Activated CD8-positive, alpha-beta memory T cell treated with anti-CD3 and anti-CD28 coated beads for 36 hours (primary cell): ENCODE data around the gene ADSS1. TPM values are rescaled to one million over a fixed set of nuclear protein-coding genes. Genes with fewer than 3 reads are reported as not detected.
"Not testable (repeated sequence)": the region's sequence is repeated elsewhere in the genome, so short reads cannot be mapped to it uniquely, and the experiment has no call there.

Experiments
- CTCF ChIA-PET: fragments of 350-600 bp; sonication (Branson Sonifier 250); formaldehyde crosslinking; loops from one replicate; lab custom pipeline; 2021; ENCODE audit warnings: antibody characterized with exemption; lab: Charles Lee
- POLR2A ChIA-PET: fragments of 350-600 bp; sonication (Branson Sonifier 250); formaldehyde crosslinking; loops from one replicate; lab custom pipeline; 2021; ENCODE audit warnings: antibody characterized with exemption; lab: Charles Lee
- total RNA-seq, 2 experiments: library from RNA; stranded (reverse); gene quantifications; one replicate each; pipeline ENCODE4 v1.2.3, GENCODE V29; 2021

The ADSS1 gene
- total RNA-seq, 2 experiments from 2014 or later = 1.7 to 1.8 TPM

- POLR2A ChIA-PET = no interaction called here
- CTCF ChIA-PET = interaction anchor here (1.1 to 1.6 kb wide), 2 partner anchors 15 to 19 kb away, joined by 4 to 5 read pairs; no protein-coding TSS in a partner anchor
Observed at GRCh38 chr14:104749111-104749649, 25.2 kb downstream of the ADSS1 start.

DNA sequence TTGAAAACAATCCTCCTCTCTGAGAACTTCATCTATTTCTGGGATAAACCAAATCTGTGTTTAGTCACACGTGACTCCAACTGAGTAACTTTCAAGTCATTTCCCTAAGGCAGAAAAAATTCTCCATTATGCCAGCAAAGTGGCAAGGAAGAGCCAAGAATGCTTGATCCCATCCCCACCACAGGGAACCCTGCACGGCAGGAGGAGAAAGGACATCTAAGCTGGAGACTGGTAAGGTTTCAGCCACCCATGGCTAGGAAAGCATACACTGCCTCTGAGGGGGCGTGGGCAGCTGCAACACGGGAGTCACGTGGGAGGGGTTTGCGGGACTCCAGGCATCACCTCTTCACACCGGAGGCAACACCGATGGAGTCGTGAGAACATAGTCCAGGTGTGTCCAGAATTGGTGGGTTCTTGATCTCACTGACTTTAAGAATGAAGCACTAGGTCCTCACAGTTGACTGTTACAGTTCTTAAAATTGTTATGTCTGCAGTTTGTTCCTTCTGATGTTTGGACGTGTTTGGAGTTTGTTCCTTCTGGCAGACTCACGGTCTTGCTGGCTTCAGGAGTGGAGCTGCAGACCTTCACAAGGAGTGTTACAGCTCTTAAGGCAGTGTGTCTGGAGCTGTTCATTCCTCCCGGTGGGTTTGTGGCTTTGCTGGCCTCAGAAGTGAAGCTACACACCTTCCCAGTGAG lies 26.2 kb downstream of the ADSS1 start:
- ChIA-PET CTCF (interaction anchor here (1.6 to 3.6 kb wide), 2 partner anchors 14 to 27 kb away, joined by 4 to 11 read pairs; partner anchors contain the start of gene ADSS1), POLR2A (no interaction called here)

- POLR2A ChIA-PET = not testable (repeated sequence)
- CTCF ChIA-PET = interaction anchor here (0.9 to 3.6 kb wide), 2 partner anchors 13 to 27 kb away, joined by 3 to 11 read pairs; partner anchors contain the start of gene ADSS1
Observed at GRCh38 chr14:104750753-104751057, 26.7 kb downstream of the ADSS1 start.

- POLR2A ChIA-PET = interaction anchor here (0.8 to 1.5 kb wide), 4 partner anchors 27 to 74 kb away, joined by 4 to 6 read pairs (median 4); partner anchors contain the start of genes ADSS1, AKT1 and ZBTB42
- CTCF ChIA-PET = interaction anchor here (0.5 to 3.6 kb wide), 16 partner anchors 12 to 729 kb away, joined by 3 to 13 read pairs (median 3); partner anchors contain the start of genes ADSS1 and AKT1
Observed at GRCh38 chr14:104751539-104752422, 27.8 kb downstream of the ADSS1 start.

- ChIA-PET CTCF (interaction anchor here (0.5 to 3.6 kb wide), 17 partner anchors 10 to 728 kb away, joined by 3 to 13 read pairs (median 3); partner anchors contain the start of genes ADSS1 and AKT1), POLR2A (interaction anchor here (0.7 to 1.5 kb wide), 5 partner anchors 28 to 74 kb away, joined by 3 to 6 read pairs (median 4); partner anchors contain the start of genes ADSS1, AKT1 and ZBTB42)
Observed at GRCh38 chr14:104752423-104752734, 28.4 kb downstream of the ADSS1 start.

GRCh38 chr14:104752735-104753527 lies 28.9 kb downstream of the ADSS1 start, which contains the start of gene SIVA1:
TSS of gene SIVA1 (plus strand) at chr14:104753147. CDS start at chr14:104753202, 55 bp downstream.
- ChIA-PET POLR2A (interaction anchor here (0.6 to 1.5 kb wide), 7 partner anchors 16 to 294 kb away, joined by 3 to 6 read pairs (median 4); partner anchors contain the start of genes ADSS1, AKT1 and ZBTB42), CTCF (interaction anchor here (0.5 to 3.6 kb wide), 18 partner anchors 10 to 728 kb away, joined by 3 to 13 read pairs (median 3); partner anchors contain the start of genes ADSS1, AKT1 and ZBTB42)

DNA sequence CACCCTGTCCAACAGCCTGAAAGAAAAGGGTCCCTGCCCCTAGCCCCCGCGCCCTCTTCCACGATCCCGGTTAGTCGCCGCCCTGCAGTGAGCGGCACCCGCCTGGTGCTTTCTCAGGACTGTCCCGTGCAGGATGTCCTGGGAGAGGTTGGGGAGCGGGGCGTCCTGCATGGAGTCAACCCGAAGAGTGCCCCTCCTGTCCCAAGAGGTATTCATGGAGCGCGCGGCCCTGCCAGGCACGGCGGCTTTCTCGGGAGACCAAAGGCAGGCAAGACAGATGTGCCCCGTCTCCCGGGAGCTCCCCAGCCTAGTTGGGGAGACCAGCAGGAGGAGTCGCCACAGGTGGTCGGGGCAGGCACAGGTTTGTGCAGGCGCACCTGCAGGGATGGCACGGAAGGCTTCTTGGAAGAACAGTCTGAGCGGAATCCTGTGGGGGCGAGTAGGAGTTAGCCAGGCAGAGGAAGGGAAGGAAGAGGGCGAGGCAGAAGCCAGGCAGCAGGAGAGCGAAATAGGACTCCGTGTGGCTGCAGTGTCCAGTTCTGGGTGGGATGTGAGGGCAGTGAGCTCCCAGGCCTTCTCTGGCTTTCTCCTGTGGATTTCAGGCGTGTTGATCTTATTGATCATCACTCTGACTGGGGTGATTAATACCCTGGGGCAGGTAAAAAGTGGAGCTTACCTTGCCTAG lies 29.6 kb downstream of the ADSS1 start:
- CTCF ChIA-PET = interaction anchor here (1.2 to 3.6 kb wide), 6 partner anchors 12 to 73 kb away, joined by 3 to 13 read pairs (median 8); partner anchors contain the start of genes ADSS1 and ZBTB42
- POLR2A ChIA-PET = interaction anchor here (0.6 to 1.0 kb wide), 4 partner anchors 14 to 293 kb away, joined by 3 to 4 read pairs (median 4); no protein-coding TSS in a partner anchor

DNA sequence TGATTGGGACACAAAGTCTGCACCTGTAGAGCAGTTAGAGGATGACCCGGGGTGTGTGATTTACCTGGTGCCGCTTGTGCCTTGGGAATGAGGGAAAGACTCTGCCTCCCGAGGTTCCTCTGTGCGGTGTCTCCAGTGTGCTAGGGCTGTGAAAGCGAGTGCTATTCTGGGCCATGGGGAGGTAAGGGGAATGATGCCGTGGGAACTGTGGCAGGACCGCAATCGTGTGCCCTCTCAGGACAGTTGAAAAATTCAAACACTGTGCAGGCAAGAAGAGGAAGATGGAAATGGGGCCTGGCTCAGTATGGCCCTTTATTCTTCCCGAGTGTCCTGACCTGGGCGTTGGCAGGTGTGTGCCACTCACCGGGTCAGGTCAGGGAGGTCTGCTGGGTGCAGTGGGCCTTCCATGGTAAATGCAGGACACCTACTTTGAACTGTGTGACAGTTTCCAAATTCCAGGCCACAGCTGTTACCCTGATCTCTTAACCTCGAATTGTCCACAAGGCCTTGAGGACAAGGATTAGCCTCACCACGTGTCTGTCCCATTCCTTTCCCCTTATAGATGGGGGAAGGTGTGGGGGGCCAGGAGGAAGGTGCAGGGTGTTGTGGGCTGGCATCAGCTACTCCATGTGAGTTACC lies 30.3 kb downstream of the ADSS1 start:
- CTCF ChIA-PET = interaction anchor here (0.8 to 2.3 kb wide), 2 partner anchors 12 to 14 kb away, joined by 3 to 13 read pairs; no protein-coding TSS in a partner anchor
- POLR2A ChIA-PET = interaction anchor here (0.7 to 1.0 kb wide), 2 partner anchors 15 to 31 kb away, joined by 3 to 4 read pairs; no protein-coding TSS in a partner anchor

DNA sequence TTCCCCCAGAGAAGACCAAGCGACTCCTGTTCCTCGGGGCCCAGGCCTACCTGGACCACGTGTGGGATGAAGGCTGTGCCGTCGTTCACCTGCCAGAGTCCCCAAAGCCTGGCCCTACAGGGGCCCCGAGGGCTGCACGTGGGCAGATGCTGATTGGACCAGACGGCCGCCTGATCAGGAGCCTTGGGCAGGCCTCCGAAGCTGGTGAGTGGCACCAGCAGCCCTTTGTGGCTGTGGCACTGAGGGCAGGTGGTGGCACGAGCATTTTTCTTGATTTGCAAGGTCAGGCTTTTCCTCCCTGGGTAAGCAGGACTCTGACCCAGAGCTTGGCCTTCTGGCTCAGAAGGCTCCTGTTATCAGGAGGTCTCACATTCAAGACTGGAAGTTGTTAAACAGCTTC lies 31.6 kb downstream of the ADSS1 start:
- CTCF ChIA-PET = interaction anchor here (1.6 kb wide), 1 partner anchor 71 kb away, joined by 7 read pairs; no protein-coding TSS in a partner anchor
- POLR2A ChIA-PET = no interaction called here

DNA sequence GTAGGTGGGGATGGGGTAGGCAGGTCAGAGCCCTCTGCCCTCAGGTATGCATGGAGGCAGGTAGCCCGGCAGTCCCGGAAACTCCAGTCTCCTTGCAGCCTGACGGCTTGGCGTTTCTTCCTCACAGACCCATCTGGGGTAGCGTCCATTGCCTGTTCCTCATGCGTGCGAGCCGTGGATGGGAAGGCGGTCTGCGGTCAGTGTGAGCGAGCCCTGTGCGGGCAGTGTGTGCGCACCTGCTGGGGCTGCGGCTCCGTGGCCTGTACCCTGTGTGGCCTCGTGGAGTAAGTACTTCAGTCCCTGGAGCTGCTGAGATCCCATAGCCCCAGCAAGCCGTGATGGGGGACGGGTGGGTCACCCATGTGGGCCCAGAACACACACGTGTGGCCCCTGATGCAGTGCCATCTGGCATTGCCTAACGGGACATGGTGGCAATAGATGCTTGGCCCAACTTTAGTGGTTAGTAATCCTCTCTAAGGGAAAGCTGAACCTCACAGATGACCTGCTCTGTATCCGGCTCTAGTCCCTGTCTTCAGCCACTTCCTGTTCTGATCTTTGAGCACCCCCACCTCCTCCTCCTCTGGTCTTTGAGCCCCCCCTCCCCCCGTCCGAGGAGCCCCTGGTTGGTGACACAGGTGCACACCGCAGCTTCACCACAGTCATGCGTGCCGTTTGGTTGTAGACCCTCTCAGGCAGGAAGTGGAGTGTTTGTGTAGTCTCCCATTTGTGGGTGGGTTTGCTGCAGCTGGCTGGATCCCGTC lies 32.6 kb downstream of the ADSS1 start:
- ChIA-PET POLR2A (no interaction called here), CTCF (interaction anchor here (0.8 to 1.6 kb wide), 3 partner anchors 12 to 70 kb away, joined by 3 to 7 read pairs (median 4); partner anchors contain the start of gene ADSS1)

DNA sequence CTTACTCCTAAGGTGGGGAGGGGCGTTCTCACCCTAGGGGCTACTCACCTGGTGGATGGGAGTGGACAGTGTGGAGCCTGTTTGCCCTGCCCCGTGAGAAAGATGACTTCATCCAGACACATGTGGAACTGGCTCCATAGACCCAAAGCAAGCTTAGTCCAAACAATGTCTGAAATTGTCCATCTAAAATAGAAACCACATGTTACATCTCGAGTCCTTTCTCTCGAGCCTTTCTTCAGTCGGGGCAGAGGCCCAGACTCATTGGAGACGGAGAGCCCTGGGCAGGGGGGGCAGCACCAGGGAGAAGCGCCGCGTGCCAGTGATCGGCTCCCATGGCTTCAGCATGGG lies 33.2 kb downstream of the ADSS1 start:
- CTCF ChIA-PET = interaction anchor here (0.6 to 1.2 kb wide), 3 partner anchors 9 to 34 kb away, joined by 3 to 4 read pairs (median 3); partner anchors contain the start of gene ADSS1
- POLR2A ChIA-PET = no interaction called here

GRCh38 chr14:104757681-104758392 lies 33.8 kb downstream of the ADSS1 start:
- ChIA-PET POLR2A (no interaction called here), CTCF (interaction anchor here (0.6 to 1.8 kb wide), 3 partner anchors 9 to 11 kb away, joined by 3 to 5 read pairs (median 3); no protein-coding TSS in a partner anchor)

- CTCF ChIA-PET = interaction anchor here (1.2 to 1.8 kb wide), 2 partner anchors 9 to 68 kb away, joined by 3 to 5 read pairs; no protein-coding TSS in a partner anchor
- POLR2A ChIA-PET = no interaction called here
Observed at GRCh38 chr14:104758981-104759969, 35.2 kb downstream of the ADSS1 start.

- CTCF ChIA-PET = interaction anchor here (0.7 to 1.8 kb wide), 4 partner anchors 11 to 280 kb away, joined by 3 to 7 read pairs (median 4); partner anchors contain the start of gene SIVA1
- POLR2A ChIA-PET = no interaction called here
Observed at GRCh38 chr14:104765517-104765916, 41.5 kb downstream of the ADSS1 start.
